ENCODE measurements around the gene PSMD1.

- TF ChIP-seq EZH2 (IDR thresholded peaks at IDR 0.05; ENCODE audit: borderline replicate concordance, low read depth, low read length, poor library complexity, severe bottlenecking), result no peak
- TF ChIP-seq CTCF (conservative IDR thresholded peaks at IDR 0.05; ENCODE audit: low read depth, low read length), result no peak
Observed at GRCh38 chr2:231170055-231170454, 113.4 kb downstream of the PSMD1 start.
